Glutamatergic neuron (in vitro differentiated cells): Measurements from ENCODE around the gene PLEKHN1. TPM values are rescaled to one million over a fixed set of nuclear protein-coding genes. Genes with fewer than 3 reads are reported as not detected.

ENCODE experiments used
- DNase-seq: peaks from one replicate; pipeline ENCODE4 v3.0.0; 2022
- H3K27ac Mint-ChIP-seq: one replicate; pipeline ENCODE4 v1.8.0; 2020; ENCODE audit warnings: mild to moderate bottlenecking, mixed read lengths, inconsistent platforms; ENCODE audit not compliant: unreplicated experiment
- H3K27me3 Mint-ChIP-seq: one replicate; pipeline ENCODE4 v1.8.0; 2020; ENCODE audit warnings: mild to moderate bottlenecking, moderate library complexity, mixed read lengths, inconsistent platforms; ENCODE audit not compliant: unreplicated experiment
- H3K36me3 Mint-ChIP-seq: one replicate; pipeline ENCODE4 v1.8.0; 2020; ENCODE audit warnings: mild to moderate bottlenecking, mixed read lengths, inconsistent platforms; ENCODE audit not compliant: unreplicated experiment
- H3K4me1 Mint-ChIP-seq: one replicate; pipeline ENCODE4 v1.8.0; 2020; ENCODE audit warnings: mild to moderate bottlenecking, low read depth, mixed read lengths, inconsistent platforms; ENCODE audit not compliant: unreplicated experiment
- H3K4me3 Mint-ChIP-seq: one replicate; pipeline ENCODE4 v1.8.0; 2020; ENCODE audit warnings: mild to moderate bottlenecking, mixed read lengths, inconsistent platforms; ENCODE audit not compliant: unreplicated experiment
- H3K9me3 Mint-ChIP-seq: one replicate; pipeline ENCODE4 v1.8.0; 2020; ENCODE audit warnings: mild to moderate bottlenecking, moderate library complexity, mixed read lengths, inconsistent platforms; ENCODE audit not compliant: unreplicated experiment
- CTCF ChIP-seq: fragments of 200-600 bp; sonication (generic); IDR thresholded peaks from one replicate; pipeline ENCODE4 v1.5.0; 2021; ENCODE audit not compliant: partially characterized antibody, unreplicated experiment
- total RNA-seq: library from RNA; stranded (reverse); fragmentation: NEBNext Ultra II Directional; extraction: Animal tissue kit (Norgen Biotek cat#: 25700); gene quantifications from one replicate; pipeline ENCODE4 v1.2.1, GENCODE V29; 2021; ENCODE audit not compliant: unreplicated experiment

Gene PLEKHN1
- total RNA-seq, 1 donor from 2014 or later: 0.29 TPM

GRCh38 chr1:918843-919242 lies 47.4 kb upstream of the PLEKHN1 start:
- peak; percentile 12 for DNase-seq
- peaks cover 25% of the 10 kb centered on the region for H3K27me3 Mint-ChIP-seq
- no peak for TF ChIP-seq CTCF
- H3K4me3 Mint-ChIP-seq: no peak overlapping the region
- peaks cover 14% of the 10 kb centered on the region for H3K4me1 Mint-ChIP-seq
- H3K27ac Mint-ChIP-seq: no peak overlapping the region
- H3K9me3 Mint-ChIP-seq: peaks cover 17% of the 10 kb centered on the region
- H3K36me3 Mint-ChIP-seq: peaks cover 7% of the 10 kb centered on the region

- Mint-ChIP-seq H3K9me3 (peaks cover 17% of the 10 kb centered on the region), H3K4me1 (peaks cover 14% of the 10 kb centered on the region), H3K27me3 (peaks cover 25% of the 10 kb centered on the region), H3K36me3 (peaks cover 7% of the 10 kb centered on the region), H3K27ac (no peak overlapping the region), H3K4me3 (no peak overlapping the region)
- TF ChIP-seq CTCF: peak; percentile 18
- DNase-seq: peak; percentile 56
These were observed 46.9 kb upstream of the PLEKHN1 start for GRCh38 chr1:919271-919872.

GRCh38 chr1:920010-920409 lies 46.3 kb upstream of the PLEKHN1 start:
- H3K9me3 Mint-ChIP-seq: peaks cover 17% of the 10 kb centered on the region
- no peak overlapping the region for H3K27ac Mint-ChIP-seq
- H3K27me3 Mint-ChIP-seq: peaks cover 25% of the 10 kb centered on the region
- peak; percentile 15 for DNase-seq
- TF ChIP-seq CTCF: no peak
- peaks cover 14% of the 10 kb centered on the region for H3K4me1 Mint-ChIP-seq
- H3K36me3 Mint-ChIP-seq: peaks cover 6% of the 10 kb centered on the region
- no peak overlapping the region for H3K4me3 Mint-ChIP-seq

GRCh38 chr1:920521-920920 lies 45.8 kb upstream of the PLEKHN1 start:
- Mint-ChIP-seq H3K4me3 (peak overlapping the region; percentile 73), H3K9me3 (peaks cover 13% of the 10 kb centered on the region), H3K36me3 (peaks cover 3% of the 10 kb centered on the region), H3K4me1 (peaks cover 14% of the 10 kb centered on the region), H3K27ac (no peak overlapping the region), H3K27me3 (peaks cover 23% of the 10 kb centered on the region)
- no peak for TF ChIP-seq CTCF
- DNase-seq: peak; percentile 13

- DNase-seq: peak; percentile 87
- peaks cover 3% of the 10 kb centered on the region for H3K36me3 Mint-ChIP-seq
- peak overlapping the region; percentile 38 for H3K27ac Mint-ChIP-seq
- TF ChIP-seq CTCF: peak; percentile 23
- H3K4me3 Mint-ChIP-seq: peak overlapping the region; percentile 73
- peaks cover 14% of the 10 kb centered on the region for H3K4me1 Mint-ChIP-seq
- peaks cover 21% of the 10 kb centered on the region for H3K27me3 Mint-ChIP-seq
- peaks cover 13% of the 10 kb centered on the region for H3K9me3 Mint-ChIP-seq
These were observed 45.1 kb upstream of the PLEKHN1 start for GRCh38 chr1:921011-921837.
